GM12873 (cell line): ENCODE data around the gene GJB3.

ENCODE experiments used
- TF ChIP-seq, protein P1 (sequence below): IDR thresholded peaks from 2 replicates; pipeline ENCODE4 v1.5.1; 2012; ENCODE audit warnings: low read depth, mild to moderate bottlenecking, moderate library complexity, low read length, control low read depth; ENCODE audit not compliant: insufficient read depth; ENCODE audit errors: missing control alignments

The GJB3 gene

DNA sequence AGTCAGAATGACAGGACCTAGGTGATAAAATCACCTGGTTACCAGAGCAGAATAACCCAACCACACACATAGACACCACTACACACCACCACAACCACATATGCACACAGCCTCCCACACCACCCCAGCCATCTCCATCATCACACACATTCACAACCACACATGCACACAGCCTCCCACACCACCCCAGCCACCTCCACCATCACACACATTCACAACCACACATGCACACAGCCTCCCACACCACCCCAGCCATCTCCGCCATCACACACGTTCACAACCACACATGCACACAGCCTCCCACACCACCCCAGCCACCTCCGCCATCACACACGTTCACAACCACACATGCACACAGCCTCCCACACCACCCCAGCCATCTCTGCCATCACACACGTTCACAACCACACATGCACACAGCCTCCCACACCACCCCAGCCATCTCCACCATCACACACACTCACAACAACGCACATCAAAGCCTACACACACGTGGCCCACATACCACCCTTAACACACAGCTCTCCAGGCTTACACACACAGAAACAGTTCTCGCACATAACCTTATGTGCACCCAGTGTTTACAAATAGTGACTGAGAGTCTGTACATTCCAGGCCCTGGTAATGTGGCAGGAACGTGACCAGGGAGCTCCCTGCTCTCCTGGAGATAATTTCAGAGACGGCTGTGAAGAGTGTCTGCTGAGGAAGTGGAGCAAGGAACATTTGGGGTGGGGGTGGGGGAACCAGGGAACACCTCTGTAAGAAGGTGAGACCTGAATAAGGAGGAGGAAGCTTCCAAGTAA lies 3.3 kb upstream of the GJB3 start:
- TF ChIP-seq, protein P1, sequence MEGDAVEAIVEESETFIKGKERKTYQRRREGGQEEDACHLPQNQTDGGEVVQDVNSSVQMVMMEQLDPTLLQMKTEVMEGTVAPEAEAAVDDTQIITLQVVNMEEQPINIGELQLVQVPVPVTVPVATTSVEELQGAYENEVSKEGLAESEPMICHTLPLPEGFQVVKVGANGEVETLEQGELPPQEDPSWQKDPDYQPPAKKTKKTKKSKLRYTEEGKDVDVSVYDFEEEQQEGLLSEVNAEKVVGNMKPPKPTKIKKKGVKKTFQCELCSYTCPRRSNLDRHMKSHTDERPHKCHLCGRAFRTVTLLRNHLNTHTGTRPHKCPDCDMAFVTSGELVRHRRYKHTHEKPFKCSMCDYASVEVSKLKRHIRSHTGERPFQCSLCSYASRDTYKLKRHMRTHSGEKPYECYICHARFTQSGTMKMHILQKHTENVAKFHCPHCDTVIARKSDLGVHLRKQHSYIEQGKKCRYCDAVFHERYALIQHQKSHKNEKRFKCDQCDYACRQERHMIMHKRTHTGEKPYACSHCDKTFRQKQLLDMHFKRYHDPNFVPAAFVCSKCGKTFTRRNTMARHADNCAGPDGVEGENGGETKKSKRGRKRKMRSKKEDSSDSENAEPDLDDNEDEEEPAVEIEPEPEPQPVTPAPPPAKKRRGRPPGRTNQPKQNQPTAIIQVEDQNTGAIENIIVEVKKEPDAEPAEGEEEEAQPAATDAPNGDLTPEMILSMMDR = no peak

DNA sequence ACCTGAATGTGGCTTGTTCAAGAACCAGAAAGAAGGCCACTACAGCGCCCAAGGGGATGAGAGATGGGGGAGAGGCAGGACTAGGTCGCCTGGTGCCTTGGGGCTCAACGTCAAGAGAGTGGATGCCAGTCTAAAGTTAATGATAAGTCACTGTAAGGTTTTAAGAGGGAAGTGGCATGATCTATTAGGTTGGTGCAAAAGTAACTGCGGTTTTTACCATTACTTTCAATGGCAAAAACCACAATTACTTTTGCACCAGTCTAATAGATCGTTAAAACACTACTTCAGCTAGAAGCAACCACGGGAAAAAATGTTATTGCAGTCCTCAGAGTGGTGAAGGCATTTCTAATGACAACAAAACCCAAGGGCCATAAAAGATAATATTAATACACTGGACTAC lies 2.6 kb upstream of the GJB3 start:
- TF ChIP-seq, protein P1 = no peak

DNA sequence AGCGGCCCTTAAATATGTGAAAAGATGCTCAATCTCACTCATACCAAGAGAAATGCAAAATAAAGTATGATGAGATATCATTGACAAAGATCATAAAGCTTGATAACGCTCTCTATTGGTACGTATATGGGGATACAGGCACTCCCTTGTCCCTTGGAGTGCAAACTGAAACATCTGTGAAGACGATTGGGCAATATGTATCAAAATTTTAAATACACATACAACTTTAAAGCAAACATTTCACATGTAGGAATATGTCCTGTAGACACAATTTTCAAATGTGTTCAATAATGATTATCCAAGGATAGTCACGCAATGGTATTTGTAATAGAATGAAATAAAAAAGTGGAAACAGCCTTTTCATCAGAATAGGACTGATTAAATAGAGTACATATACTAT lies 2.0 kb upstream of the GJB3 start:
- TF ChIP-seq, protein P1 = no peak

DNA sequence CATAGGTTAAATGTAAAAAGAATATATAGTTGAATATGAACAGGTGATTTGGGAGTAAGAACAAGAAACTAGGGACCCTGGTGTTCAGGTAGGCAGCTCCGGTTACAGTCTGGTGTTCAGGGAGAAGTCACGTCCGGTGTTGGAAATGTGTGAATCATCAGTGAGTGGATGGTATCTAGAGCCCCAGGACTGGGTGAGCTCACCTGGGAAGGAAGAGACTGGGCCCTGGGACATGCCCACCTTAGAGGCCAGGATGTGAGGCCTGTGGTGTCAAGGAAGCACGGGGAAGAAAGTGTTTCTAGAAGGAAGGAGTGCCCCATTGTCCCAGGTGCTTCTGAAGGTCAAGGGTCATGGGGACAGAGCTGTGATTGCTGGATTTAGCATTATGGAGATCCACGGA lies 1.5 kb upstream of the GJB3 start:
- TF ChIP-seq, protein P1 = no peak

DNA sequence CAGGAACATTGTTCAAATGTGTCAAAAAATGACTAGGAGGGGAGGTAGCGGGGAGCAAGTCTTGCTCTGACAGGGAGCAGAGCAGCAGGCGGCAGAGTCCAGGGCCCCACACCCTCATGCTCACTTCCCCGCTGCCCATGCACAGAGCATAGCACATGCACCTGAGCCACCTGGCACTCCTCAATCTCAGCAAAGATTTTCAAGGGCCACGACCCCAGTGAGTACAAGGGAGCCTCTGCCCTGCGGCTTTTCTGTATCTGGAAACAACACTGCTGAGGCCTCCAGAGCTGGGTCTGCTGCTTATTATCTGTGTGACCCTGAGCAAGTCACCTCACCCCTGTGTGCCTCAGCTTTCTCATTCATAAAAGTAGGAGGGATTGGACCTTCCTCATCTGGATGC lies 1.1 kb upstream of the GJB3 start:
- TF ChIP-seq, protein P1 = no peak

DNA sequence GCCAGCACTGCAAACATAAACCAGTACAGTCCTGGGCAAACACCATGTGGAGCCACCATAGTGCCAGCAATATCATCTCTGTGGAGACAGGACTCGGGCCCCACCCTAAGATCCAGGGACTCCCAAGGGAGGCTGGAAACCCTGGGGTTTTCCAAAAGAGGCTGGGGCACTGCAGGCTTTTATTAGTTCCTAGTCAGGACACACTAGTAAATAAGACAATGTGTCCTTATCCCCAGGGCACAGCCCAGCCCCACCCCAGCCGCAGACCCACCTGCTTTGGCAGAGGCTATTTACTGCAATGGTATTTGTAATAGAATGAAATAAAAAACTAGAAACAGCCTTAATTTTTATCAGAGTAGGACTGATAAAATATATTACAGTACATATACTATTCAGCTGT lies 486 bp upstream of the GJB3 start:
- TF ChIP-seq, protein P1 = no peak

DNA sequence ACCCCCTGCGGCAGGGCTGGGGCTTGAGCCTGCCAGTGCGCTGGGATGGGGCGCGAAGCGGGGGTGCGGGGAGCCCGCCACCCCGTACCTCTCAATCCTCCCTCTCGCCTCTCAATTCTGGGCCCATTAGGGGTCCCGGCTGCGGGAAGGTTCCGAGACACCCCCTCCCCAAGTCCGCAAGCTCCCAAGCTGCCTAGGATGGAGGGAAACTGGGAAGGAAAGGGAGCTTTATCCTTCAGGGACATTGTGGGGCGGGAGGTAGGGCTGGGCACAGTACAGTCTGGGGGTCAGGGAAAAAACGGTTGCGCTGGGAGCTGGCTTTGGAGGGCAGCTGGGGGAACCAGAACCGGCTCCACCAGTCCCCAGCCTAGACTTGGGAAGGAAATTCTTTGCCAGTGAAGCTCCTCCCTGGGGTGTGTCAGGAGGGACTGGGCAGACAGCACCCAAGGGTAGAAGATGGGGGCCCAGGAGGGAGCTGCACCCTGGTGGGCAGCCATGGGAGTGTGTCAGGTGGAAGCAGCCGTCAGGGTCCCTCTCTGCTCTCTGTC lies 904 bp downstream of the GJB3 start:
- TF ChIP-seq, protein P1 = no peak
